Liver (tissue), 3 donors: ENCODE data around the gene SULT1A3.

Source experiments
- FOXA2 ChIP-seq: IDR thresholded peaks from 2 replicates; pipeline ENCODE4 v1.6.1; 2016; ENCODE audit warnings: antibody characterized with exemption
- HNF4G ChIP-seq: IDR thresholded peaks from 2 replicates; pipeline ENCODE4 v1.6.1; 2016; ENCODE audit warnings: antibody characterized with exemption
- JUND ChIP-seq, 2 donors: IDR thresholded peaks; 2 replicates each; pipeline ENCODE4 v1.6.1; 2016; ENCODE audit warnings: antibody characterized with exemption in 2 of 2
- NR2F2 ChIP-seq: IDR thresholded peaks from 2 replicates; pipeline ENCODE4 v1.6.1; 2016; ENCODE audit warnings: antibody characterized with exemption
- SP1 ChIP-seq: IDR thresholded peaks from 2 replicates; pipeline ENCODE4 v1.6.1; 2018; ENCODE audit warnings: antibody characterized with exemption, mild to moderate bottlenecking
- TAF1 ChIP-seq: conservative IDR thresholded peaks from 2 replicates; pipeline ENCODE4 v1.6.1; 2016; ENCODE audit warnings: antibody characterized with exemption, mild to moderate bottlenecking
- YY1 ChIP-seq: IDR thresholded peaks from 2 replicates; pipeline ENCODE4 v1.6.1; 2016; ENCODE audit warnings: antibody characterized with exemption, mild to moderate bottlenecking
- TF ChIP-seq, protein P1 (sequence below): IDR thresholded peaks from 2 replicates; pipeline ENCODE4 v1.6.1; 2016; ENCODE audit warnings: antibody characterized with exemption
- TF ChIP-seq, protein P2 (sequence below): fragments of 150-350 bp; IDR thresholded peaks from 2 replicates; pipeline ENCODE4 v1.5.1; 2017; ENCODE audit warnings: improper control_type of control experiment, low read depth, low read length; ENCODE audit not compliant: missing input control
- TF ChIP-seq, protein P3 (sequence below): IDR thresholded peaks from 2 replicates; pipeline ENCODE4 v1.6.1; 2016; ENCODE audit warnings: antibody characterized with exemption
- TF ChIP-seq, protein P4 (sequence below): IDR thresholded peaks from 2 replicates; pipeline ENCODE4 v1.6.1; 2016; ENCODE audit warnings: antibody characterized with exemption, mild to moderate bottlenecking
- donor health status: healthy.
- donor health status: healthy.

DNA sequence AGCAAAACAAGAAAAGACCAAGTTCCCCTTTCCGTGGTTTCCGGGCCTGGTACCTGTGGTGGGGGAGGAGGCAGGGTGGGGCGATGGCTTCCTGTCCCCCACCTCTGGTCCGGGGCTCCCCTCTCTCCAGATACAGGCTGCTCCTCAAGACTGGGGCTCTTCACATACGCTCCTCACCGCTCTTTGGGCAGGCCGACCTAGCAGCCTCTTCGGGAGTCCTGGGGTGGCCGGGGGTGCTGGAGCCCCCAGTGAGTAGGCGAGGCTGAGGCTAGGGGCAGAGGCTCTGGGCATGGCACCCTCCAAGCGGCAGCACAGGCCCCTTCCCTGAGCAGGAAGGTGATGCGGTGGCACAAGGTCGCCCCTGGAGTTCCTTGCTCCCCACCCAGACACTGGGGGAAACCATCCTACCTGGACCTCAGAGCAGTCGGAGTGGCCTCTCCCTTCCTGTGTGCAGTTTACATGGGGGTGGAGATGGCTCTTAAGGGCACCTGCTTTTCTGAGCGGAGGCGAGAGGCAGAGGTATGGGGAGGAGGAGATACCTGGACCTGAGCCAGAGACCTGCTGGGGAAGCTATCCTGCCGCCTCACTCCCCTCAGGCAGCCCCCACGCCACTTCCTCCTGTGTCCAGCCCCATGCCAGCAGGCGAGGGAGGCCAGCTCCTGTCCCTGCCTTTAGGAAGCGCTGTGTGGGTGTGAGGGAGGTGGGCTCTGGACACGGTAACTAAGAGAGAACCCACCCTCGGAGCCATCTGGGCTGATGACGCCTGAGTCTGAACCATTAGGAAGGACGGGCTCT lies 14.8 kb upstream of the SULT1A3 start:
- TF ChIP-seq, protein P1, sequence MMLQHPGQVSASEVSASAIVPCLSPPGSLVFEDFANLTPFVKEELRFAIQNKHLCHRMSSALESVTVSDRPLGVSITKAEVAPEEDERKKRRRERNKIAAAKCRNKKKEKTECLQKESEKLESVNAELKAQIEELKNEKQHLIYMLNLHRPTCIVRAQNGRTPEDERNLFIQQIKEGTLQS: no peak
- TF ChIP-seq, protein P2, sequence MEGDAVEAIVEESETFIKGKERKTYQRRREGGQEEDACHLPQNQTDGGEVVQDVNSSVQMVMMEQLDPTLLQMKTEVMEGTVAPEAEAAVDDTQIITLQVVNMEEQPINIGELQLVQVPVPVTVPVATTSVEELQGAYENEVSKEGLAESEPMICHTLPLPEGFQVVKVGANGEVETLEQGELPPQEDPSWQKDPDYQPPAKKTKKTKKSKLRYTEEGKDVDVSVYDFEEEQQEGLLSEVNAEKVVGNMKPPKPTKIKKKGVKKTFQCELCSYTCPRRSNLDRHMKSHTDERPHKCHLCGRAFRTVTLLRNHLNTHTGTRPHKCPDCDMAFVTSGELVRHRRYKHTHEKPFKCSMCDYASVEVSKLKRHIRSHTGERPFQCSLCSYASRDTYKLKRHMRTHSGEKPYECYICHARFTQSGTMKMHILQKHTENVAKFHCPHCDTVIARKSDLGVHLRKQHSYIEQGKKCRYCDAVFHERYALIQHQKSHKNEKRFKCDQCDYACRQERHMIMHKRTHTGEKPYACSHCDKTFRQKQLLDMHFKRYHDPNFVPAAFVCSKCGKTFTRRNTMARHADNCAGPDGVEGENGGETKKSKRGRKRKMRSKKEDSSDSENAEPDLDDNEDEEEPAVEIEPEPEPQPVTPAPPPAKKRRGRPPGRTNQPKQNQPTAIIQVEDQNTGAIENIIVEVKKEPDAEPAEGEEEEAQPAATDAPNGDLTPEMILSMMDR: no peak
- TF ChIP-seq YY1 (no peak), FOXA2 (no peak), JUND (IDR thresholded peaks at IDR 0.05) (no peak), NR2F2 (no peak), TAF1 (no peak), HNF4G (no peak), SP1 (no peak)
- TF ChIP-seq, protein P3, sequence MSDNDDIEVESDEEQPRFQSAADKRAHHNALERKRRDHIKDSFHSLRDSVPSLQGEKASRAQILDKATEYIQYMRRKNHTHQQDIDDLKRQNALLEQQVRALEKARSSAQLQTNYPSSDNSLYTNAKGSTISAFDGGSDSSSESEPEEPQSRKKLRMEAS: no peak
- TF ChIP-seq, protein P4, sequence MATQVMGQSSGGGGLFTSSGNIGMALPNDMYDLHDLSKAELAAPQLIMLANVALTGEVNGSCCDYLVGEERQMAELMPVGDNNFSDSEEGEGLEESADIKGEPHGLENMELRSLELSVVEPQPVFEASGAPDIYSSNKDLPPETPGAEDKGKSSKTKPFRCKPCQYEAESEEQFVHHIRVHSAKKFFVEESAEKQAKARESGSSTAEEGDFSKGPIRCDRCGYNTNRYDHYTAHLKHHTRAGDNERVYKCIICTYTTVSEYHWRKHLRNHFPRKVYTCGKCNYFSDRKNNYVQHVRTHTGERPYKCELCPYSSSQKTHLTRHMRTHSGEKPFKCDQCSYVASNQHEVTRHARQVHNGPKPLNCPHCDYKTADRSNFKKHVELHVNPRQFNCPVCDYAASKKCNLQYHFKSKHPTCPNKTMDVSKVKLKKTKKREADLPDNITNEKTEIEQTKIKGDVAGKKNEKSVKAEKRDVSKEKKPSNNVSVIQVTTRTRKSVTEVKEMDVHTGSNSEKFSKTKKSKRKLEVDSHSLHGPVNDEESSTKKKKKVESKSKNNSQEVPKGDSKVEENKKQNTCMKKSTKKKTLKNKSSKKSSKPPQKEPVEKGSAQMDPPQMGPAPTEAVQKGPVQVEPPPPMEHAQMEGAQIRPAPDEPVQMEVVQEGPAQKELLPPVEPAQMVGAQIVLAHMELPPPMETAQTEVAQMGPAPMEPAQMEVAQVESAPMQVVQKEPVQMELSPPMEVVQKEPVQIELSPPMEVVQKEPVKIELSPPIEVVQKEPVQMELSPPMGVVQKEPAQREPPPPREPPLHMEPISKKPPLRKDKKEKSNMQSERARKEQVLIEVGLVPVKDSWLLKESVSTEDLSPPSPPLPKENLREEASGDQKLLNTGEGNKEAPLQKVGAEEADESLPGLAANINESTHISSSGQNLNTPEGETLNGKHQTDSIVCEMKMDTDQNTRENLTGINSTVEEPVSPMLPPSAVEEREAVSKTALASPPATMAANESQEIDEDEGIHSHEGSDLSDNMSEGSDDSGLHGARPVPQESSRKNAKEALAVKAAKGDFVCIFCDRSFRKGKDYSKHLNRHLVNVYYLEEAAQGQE: no peak
